ENCODE results near the gene STUB1. TPM values are rescaled to one million over a fixed set of nuclear protein-coding genes. Genes with fewer than 3 reads are reported as not detected.

Gene STUB1
- total and polyA plus RNA-seq, 2 donors (not counting 3 experiments of a cell fraction or from before 2014, with no cell fraction given), result 107 to 147 TPM

DNA sequence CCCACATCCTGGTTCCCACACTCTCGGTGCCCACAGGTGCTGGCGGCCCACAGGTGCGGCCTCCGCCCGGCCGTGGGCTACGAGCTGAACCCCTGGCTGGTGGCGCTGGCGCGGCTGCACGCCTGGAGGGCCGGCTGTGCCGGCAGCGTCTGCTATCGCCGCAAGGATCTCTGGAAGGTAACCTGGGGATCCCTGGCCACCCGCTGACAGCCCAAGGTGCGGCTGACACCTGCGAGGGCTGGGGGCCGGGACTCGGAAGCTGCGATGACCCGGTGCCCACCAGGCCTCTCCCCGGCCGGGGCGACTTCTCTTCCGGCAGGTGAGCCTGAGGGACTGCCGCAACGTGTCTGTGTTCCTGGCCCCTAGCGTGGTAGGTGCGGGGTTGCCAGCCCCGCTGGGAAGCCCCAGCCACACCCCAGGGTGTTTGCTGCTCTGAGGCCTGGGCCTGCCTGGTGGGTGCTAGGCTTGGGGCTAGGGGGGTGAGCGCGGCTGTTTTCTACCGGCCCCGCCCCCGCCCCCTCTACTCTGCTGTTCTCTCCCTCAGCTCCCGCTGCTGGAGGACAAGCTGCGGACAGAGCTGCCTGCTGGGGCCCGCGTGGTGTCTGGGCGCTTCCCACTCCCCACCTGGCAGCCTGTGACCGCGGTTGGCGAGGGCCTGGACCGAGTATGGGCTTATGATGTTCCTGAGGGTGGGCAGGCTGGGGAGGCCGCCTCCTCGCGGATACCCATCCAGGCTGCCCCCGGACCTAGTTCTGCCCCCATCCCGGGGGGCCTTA is 41.7 kb downstream of the STUB1 start:
- POLR2A ChIA-PET, result interaction anchor here (1.4 kb wide), 1 partner anchor 15 kb away, joined by 3 read pairs; no protein-coding TSS in a partner anchor
- CTCF ChIA-PET, result interaction anchor here (0.7 to 2.6 kb wide), 6 partner anchors 10 to 66 kb away, joined by 3 to 17 read pairs (median 5); partner anchors contain the start of genes CHTF18, RPUSD1 and WDR24
- Histone ChIP-seq H3K9me3 (replicated peaks; ENCODE audit: control insufficient read depth, insufficient read depth, low read length) (no peaks in the 10 kb centered on the region), H3K4me1 (ENCODE audit: control insufficient read depth, extremely low read depth, insufficient read depth, low read length) (peaks cover 17% of the 10 kb centered on the region), H3K4me3 (replicated peaks in 1 of 3; ENCODE audit: insufficient read depth in 1 of 3, low read depth in 1 of 3, low read length in 3 of 3) (peak overlapping the region in 1 of 3 experiments; percentile 56), H3K79me2 (ENCODE audit: control insufficient read depth, insufficient read depth, low read length) (no peaks in the 10 kb centered on the region), H2AFZ (ENCODE audit: low read depth, low read length) (no peak overlapping the region), H4K20me1 (replicated peaks; ENCODE audit: control insufficient read depth, extremely low read depth, insufficient read depth, low read length) (no peaks in the 10 kb centered on the region), H3K9me1 (replicated peaks; ENCODE audit: control insufficient read depth, extremely low read depth, insufficient read depth, low read length) (no peaks in the 10 kb centered on the region), H3K36me3 (ENCODE audit: control insufficient read depth in 2 of 2, extremely low read depth in 1 of 2, insufficient read depth in 2 of 2, low read length in 2 of 2) (no peaks in the 10 kb centered on the region), H3K9ac (replicated peaks; ENCODE audit: extremely low read depth, insufficient read depth, low read length) (no peak overlapping the region), H3K27me3 (ENCODE audit: control insufficient read depth in 2 of 2, insufficient read depth in 2 of 2, low read length in 2 of 2) (no peaks in the 10 kb centered on the region), H3K4me2 (ENCODE audit: insufficient read depth, low read length) (peak overlapping the region; percentile 58), H3K27ac (ENCODE audit: insufficient read depth, low read depth, low read length) (no peak overlapping the region)
- no TSS peak for BruUV-seq (replicated peaks)
- FAIRE-seq (no peak), DNase-seq (ENCODE audit: low read depth, low spot score) (no peak)
- intact Hi-C loops (cut with micrococcal nuclease) (no loop called here), dilution Hi-C loops (cut with MboI; ENCODE audit: extremely low pct_ligation_motif_present, low sequenced_read_pairs) (no loop called here)
- TF ChIP-seq POLR2A (IDR thresholded peaks at IDR 0.05; ENCODE audit: low read depth, low read length) (no peak), JUN (IDR thresholded peaks at IDR 0.05; ENCODE audit: borderline replicate concordance, insufficient read depth, insufficient read length, low read depth) (no peak), EZH2 (IDR thresholded peaks at IDR 0.05; ENCODE audit: borderline replicate concordance, low read depth, low read length, severe bottlenecking) (no peak), POLR2AphosphoS5 (IDR thresholded peaks at IDR 0.05; ENCODE audit: insufficient read depth, low read depth, low read length) (no peak), MAX (IDR thresholded peaks at IDR 0.05; ENCODE audit: insufficient read depth, insufficient read length) (no peak), MYC (IDR thresholded peaks at IDR 0.05; ENCODE audit: low read depth, low read length) (no peak)
- TF ChIP-seq, protein P1, sequence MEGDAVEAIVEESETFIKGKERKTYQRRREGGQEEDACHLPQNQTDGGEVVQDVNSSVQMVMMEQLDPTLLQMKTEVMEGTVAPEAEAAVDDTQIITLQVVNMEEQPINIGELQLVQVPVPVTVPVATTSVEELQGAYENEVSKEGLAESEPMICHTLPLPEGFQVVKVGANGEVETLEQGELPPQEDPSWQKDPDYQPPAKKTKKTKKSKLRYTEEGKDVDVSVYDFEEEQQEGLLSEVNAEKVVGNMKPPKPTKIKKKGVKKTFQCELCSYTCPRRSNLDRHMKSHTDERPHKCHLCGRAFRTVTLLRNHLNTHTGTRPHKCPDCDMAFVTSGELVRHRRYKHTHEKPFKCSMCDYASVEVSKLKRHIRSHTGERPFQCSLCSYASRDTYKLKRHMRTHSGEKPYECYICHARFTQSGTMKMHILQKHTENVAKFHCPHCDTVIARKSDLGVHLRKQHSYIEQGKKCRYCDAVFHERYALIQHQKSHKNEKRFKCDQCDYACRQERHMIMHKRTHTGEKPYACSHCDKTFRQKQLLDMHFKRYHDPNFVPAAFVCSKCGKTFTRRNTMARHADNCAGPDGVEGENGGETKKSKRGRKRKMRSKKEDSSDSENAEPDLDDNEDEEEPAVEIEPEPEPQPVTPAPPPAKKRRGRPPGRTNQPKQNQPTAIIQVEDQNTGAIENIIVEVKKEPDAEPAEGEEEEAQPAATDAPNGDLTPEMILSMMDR (IDR thresholded peaks at IDR 0.05; ENCODE audit: extremely low read depth in 1 of 2, insufficient read depth in 1 of 2, low read depth in 1 of 2, low read length in 2 of 2), result no peak

Measured in endothelial cell of umbilical vein (primary cell).